ENCODE measurements around the gene FTSJ1.
"Not testable (repeated sequence)": the region's sequence is repeated elsewhere in the genome, so short reads cannot be mapped to it uniquely, and the experiment has no call there.

- TF ChIP-seq, protein P1, sequence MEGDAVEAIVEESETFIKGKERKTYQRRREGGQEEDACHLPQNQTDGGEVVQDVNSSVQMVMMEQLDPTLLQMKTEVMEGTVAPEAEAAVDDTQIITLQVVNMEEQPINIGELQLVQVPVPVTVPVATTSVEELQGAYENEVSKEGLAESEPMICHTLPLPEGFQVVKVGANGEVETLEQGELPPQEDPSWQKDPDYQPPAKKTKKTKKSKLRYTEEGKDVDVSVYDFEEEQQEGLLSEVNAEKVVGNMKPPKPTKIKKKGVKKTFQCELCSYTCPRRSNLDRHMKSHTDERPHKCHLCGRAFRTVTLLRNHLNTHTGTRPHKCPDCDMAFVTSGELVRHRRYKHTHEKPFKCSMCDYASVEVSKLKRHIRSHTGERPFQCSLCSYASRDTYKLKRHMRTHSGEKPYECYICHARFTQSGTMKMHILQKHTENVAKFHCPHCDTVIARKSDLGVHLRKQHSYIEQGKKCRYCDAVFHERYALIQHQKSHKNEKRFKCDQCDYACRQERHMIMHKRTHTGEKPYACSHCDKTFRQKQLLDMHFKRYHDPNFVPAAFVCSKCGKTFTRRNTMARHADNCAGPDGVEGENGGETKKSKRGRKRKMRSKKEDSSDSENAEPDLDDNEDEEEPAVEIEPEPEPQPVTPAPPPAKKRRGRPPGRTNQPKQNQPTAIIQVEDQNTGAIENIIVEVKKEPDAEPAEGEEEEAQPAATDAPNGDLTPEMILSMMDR (IDR thresholded peaks at IDR 0.05) = not testable (repeated sequence)
- TF ChIP-seq POLR2A, EP300 (IDR thresholded peaks at IDR 0.05): not testable (repeated sequence)
Measured at GRCh38 chrX:48447201-48447600, 28.8 kb upstream of the FTSJ1 start.

Measured in stomach (tissue), 4 donors.